NB4 (cell line): Measurements from ENCODE around the gene CAMK2G.
"Not testable (repeated sequence)": the region's sequence is repeated elsewhere in the genome, so short reads cannot be mapped to it uniquely, and the experiment has no call there.

ENCODE experiments used
- POLR2A ChIP-seq: IDR thresholded peaks from 2 replicates; pipeline ENCODE4 v1.6.1; 2011; ENCODE audit warnings: mild to moderate bottlenecking; ENCODE audit not compliant: insufficient read length; ENCODE audit errors: extremely low read depth
- TF ChIP-seq, protein P1 (sequence below): IDR thresholded peaks from one replicate; pipeline ENCODE4 v1.5.1; 2012; ENCODE audit warnings: low read depth, low read length

DNA sequence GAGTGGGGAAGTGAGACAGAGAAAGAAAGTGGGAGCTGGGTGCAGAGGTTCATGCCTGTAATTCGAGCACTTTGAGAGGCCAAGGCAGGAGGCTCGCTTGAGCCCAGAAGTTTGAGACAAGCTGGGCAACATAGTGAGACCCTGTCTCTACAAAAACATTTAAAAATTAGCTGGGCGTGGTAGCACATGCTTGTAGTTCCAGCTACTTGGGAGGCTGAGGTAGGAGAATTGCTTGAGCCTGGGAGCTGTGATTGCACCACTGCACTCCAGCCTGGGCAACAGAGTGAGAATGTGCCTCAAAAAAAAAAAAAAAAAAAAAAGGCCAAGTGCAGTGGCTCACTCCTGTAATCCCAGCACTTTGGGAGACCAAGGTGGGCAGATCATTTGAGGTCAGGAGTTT lies 16.5 kb upstream of the CAMK2G start:
- TF ChIP-seq, protein P1, sequence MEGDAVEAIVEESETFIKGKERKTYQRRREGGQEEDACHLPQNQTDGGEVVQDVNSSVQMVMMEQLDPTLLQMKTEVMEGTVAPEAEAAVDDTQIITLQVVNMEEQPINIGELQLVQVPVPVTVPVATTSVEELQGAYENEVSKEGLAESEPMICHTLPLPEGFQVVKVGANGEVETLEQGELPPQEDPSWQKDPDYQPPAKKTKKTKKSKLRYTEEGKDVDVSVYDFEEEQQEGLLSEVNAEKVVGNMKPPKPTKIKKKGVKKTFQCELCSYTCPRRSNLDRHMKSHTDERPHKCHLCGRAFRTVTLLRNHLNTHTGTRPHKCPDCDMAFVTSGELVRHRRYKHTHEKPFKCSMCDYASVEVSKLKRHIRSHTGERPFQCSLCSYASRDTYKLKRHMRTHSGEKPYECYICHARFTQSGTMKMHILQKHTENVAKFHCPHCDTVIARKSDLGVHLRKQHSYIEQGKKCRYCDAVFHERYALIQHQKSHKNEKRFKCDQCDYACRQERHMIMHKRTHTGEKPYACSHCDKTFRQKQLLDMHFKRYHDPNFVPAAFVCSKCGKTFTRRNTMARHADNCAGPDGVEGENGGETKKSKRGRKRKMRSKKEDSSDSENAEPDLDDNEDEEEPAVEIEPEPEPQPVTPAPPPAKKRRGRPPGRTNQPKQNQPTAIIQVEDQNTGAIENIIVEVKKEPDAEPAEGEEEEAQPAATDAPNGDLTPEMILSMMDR = not testable (repeated sequence)
- not testable (repeated sequence) for TF ChIP-seq POLR2A
